Muscle of leg (tissue), 11 donors: ENCODE measurements around the gene LY86. TPM values are rescaled to one million over a fixed set of nuclear protein-coding genes. Genes with fewer than 3 reads are reported as not detected.

Experiments
- DNase-seq: peaks from one replicate; pipeline ENCODE4 v3.0.0; 2013
- H3K27ac ChIP-seq: one replicate; pipeline ENCODE4 v1.5.1; 2013; ENCODE audit warnings: mild to moderate bottlenecking, low read length, control low read depth
- H3K27me3 ChIP-seq: one replicate; pipeline ENCODE4 v1.6.1; 2013; ENCODE audit warnings: low read length; ENCODE audit not compliant: control insufficient read depth, insufficient read depth
- H3K36me3 ChIP-seq: one replicate; pipeline ENCODE4 v1.6.1; 2013; ENCODE audit warnings: low read length; ENCODE audit not compliant: control insufficient read depth, insufficient read depth
- H3K4me1 ChIP-seq: one replicate; pipeline ENCODE4 v1.6.1; 2013; ENCODE audit warnings: low read length; ENCODE audit not compliant: control insufficient read depth, insufficient read depth
- H3K4me3 ChIP-seq: one replicate; pipeline ENCODE4 v1.5.1; 2013; ENCODE audit warnings: low read length, control low read depth
- H3K9me3 ChIP-seq: replicated peaks from 2 replicates; pipeline ENCODE4 v1.6.1; 2013; ENCODE audit warnings: low read depth, low read length; ENCODE audit not compliant: control insufficient read depth
- WGBS: methylation state at CpG from one replicate; pipeline ENCODE4 v1.1.5; 2013; ENCODE audit warnings: missing lambda C conversion rate; ENCODE audit not compliant: insufficient coverage; 5-methylcytosine and 5-hydroxymethylcytosine counted together
- polyA plus RNA-seq, 8 donors: library from polyadenylated mRNA; unstranded; fragments of 120-200 nt; gene quantifications; one replicate each; pipeline versions ENCODE4 v1.2.1 to v1.2.3, GENCODE V29; 2013; ENCODE audit warnings: inconsistent platforms in 1 of 8, low replicate concordance in 1 of 8; ENCODE audit not compliant: insufficient read length in 8 of 8, insufficient read depth in 1 of 8
- total RNA-seq: library from RNA; stranded (reverse); fragments of 120-200 nt; gene quantifications from one replicate; pipeline ENCODE4 v1.2.4, GENCODE V29; 2013

The LY86 gene
- total and polyA plus RNA-seq, 9 donors: 1.8 to 2.8 (median 2.0) TPM

- 76% methylated on average over 3 of the region's 3 CpGs for WGBS
- Histone ChIP-seq H3K9me3 (no peaks in the 10 kb centered on the region), H3K27me3 (no peaks in the 10 kb centered on the region), H3K27ac (no peak overlapping the region), H3K36me3 (no peaks in the 10 kb centered on the region), H3K4me1 (peaks cover 34% of the 10 kb centered on the region), H3K4me3 (no peak overlapping the region)
- no peak for DNase-seq
These were observed 6.5 kb downstream of the LY86 start for GRCh38 chr6:6595025-6595424.

GRCh38 chr6:6595952-6596351 is 7.4 kb downstream of the LY86 start:
- DNase-seq: no peak
- Histone ChIP-seq H3K9me3 (no peaks in the 10 kb centered on the region), H3K27me3 (no peaks in the 10 kb centered on the region), H3K27ac (no peak overlapping the region), H3K4me3 (no peak overlapping the region), H3K36me3 (no peaks in the 10 kb centered on the region), H3K4me1 (peaks cover 34% of the 10 kb centered on the region)
- no CpG with 5 or more reads among the region's 3 CpGs for WGBS

- Histone ChIP-seq H3K4me3 (no peak overlapping the region), H3K27ac (peak overlapping the region; percentile 66), H3K4me1 (peaks cover 32% of the 10 kb centered on the region), H3K9me3 (no peaks in the 10 kb centered on the region), H3K36me3 (no peaks in the 10 kb centered on the region), H3K27me3 (no peaks in the 10 kb centered on the region)
- WGBS: 51% methylated on average over 8 of the region's 14 CpGs
- peak; percentile 74 for DNase-seq
These were observed 8.2 kb downstream of the LY86 start for GRCh38 chr6:6596529-6597328.

GRCh38 chr6:6597682-6598081 is 9.2 kb downstream of the LY86 start:
- Histone ChIP-seq H3K36me3 (no peaks in the 10 kb centered on the region), H3K4me3 (no peak overlapping the region), H3K4me1 (peaks cover 32% of the 10 kb centered on the region), H3K9me3 (no peaks in the 10 kb centered on the region), H3K27me3 (no peaks in the 10 kb centered on the region), H3K27ac (no peak overlapping the region)
- 34% methylated on average over 4 of the region's 5 CpGs for WGBS
- DNase-seq: no peak

GRCh38 chr6:6599468-6599873 is 11.0 kb downstream of the LY86 start:
- H3K4me3 ChIP-seq: no peak overlapping the region
- no peak overlapping the region for H3K27ac ChIP-seq
- peak; percentile 74 for DNase-seq

GRCh38 chr6:6600875-6601274 is 12.4 kb downstream of the LY86 start:
- Histone ChIP-seq H3K4me3 (no peak overlapping the region), H3K27me3 (no peaks in the 10 kb centered on the region), H3K36me3 (no peaks in the 10 kb centered on the region), H3K4me1 (peaks cover 20% of the 10 kb centered on the region), H3K27ac (no peak overlapping the region), H3K9me3 (peaks cover 2% of the 10 kb centered on the region)
- no peak for DNase-seq
- WGBS: 20% methylated on average over 1 of the region's 4 CpGs

More at GRCh38 chr6:6599468-6599873, 11.0 kb downstream of the LY86 start:
- Histone ChIP-seq H3K9me3 (peaks cover 2% of the 10 kb centered on the region), H3K27me3 (no peaks in the 10 kb centered on the region), H3K36me3 (no peaks in the 10 kb centered on the region), H3K4me1 (peaks cover 24% of the 10 kb centered on the region)
- WGBS: 90% methylated on average over 4 of the region's 4 CpGs

- Histone ChIP-seq H3K4me1 (peaks cover 12% of the 10 kb centered on the region), H3K4me3 (no peak overlapping the region), H3K27me3 (no peaks in the 10 kb centered on the region), H3K36me3 (no peaks in the 10 kb centered on the region), H3K27ac (no peak overlapping the region), H3K9me3 (peaks cover 2% of the 10 kb centered on the region)
- no peak for DNase-seq
- WGBS: 100% methylated on average over 1 of the region's 5 CpGs
These were observed 13.7 kb downstream of the LY86 start for GRCh38 chr6:6602262-6602661.

GRCh38 chr6:6603317-6603716 is 14.8 kb downstream of the LY86 start:
- no CpG with 5 or more reads among the region's 1 CpG for WGBS
- no peak overlapping the region for H3K27ac ChIP-seq
- H3K36me3 ChIP-seq: no peaks in the 10 kb centered on the region
- no peak overlapping the region for H3K4me3 ChIP-seq
- no peaks in the 10 kb centered on the region for H3K27me3 ChIP-seq
- H3K4me1 ChIP-seq: peaks cover 7% of the 10 kb centered on the region
- peaks cover 2% of the 10 kb centered on the region for H3K9me3 ChIP-seq
- DNase-seq: no peak

GRCh38 chr6:6604015-6604414 is 15.5 kb downstream of the LY86 start:
- no peak for DNase-seq
- Histone ChIP-seq H3K4me3 (no peak overlapping the region), H3K27ac (no peak overlapping the region), H3K27me3 (no peaks in the 10 kb centered on the region), H3K4me1 (peaks cover 7% of the 10 kb centered on the region), H3K9me3 (peaks cover 2% of the 10 kb centered on the region), H3K36me3 (no peaks in the 10 kb centered on the region)

GRCh38 chr6:6604566-6604965 is 16.0 kb downstream of the LY86 start:
- no peaks in the 10 kb centered on the region for H3K36me3 ChIP-seq
- no CpG with 5 or more reads among the region's 3 CpGs for WGBS
- peaks cover 2% of the 10 kb centered on the region for H3K9me3 ChIP-seq
- DNase-seq: no peak
- H3K4me1 ChIP-seq: peaks cover 3% of the 10 kb centered on the region
- no peaks in the 10 kb centered on the region for H3K27me3 ChIP-seq
- no peak overlapping the region for H3K27ac ChIP-seq
- H3K4me3 ChIP-seq: no peak overlapping the region
